Activated CD8-positive, alpha-beta memory T cell treated with anti-CD3 and anti-CD28 coated beads, Interleukin-2, amount 50 U/mL, for 4 hours (primary cell): ENCODE data around the gene PROKR1.
"Not testable (repeated sequence)": the region's sequence is repeated elsewhere in the genome, so short reads cannot be mapped to it uniquely, and the experiment has no call there.

Source experiments
- DNase-seq: peaks from one replicate; pipeline ENCODE4 v3.0.0-alpha.2; 2020

Gene PROKR1

GRCh38 chr2:68643011-68643873, at the start of gene PROKR1:
PROKR1 (plus strand) TSS chr2:68643579; CDS start chr2:68645822, 2,243 bp downstream.
- DNase-seq: no peak

- no peak for DNase-seq
These were observed 49.3 kb upstream of the PROKR1 start for GRCh38 chr2:68594041-68594440.

GRCh38 chr2:68594674-68595492, 48.5 kb upstream of the PROKR1 start:
- DNase-seq: peak; percentile 57

- DNase-seq: not testable (repeated sequence)
These were observed 47.9 kb upstream of the PROKR1 start for GRCh38 chr2:68595493-68595785.

- DNase-seq: not testable (repeated sequence)
These were observed 42.9 kb upstream of the PROKR1 start for GRCh38 chr2:68600495-68600894.

- DNase-seq: no peak
These were observed 40.3 kb upstream of the PROKR1 start for GRCh38 chr2:68603059-68603458.

- DNase-seq: no peak
These were observed 39.3 kb upstream of the PROKR1 start for GRCh38 chr2:68604077-68604476.

- DNase-seq: no peak
These were observed 37.4 kb upstream of the PROKR1 start for GRCh38 chr2:68605939-68606338.

- no peak for DNase-seq
These were observed 36.6 kb upstream of the PROKR1 start for GRCh38 chr2:68606759-68607158.

- no peak for DNase-seq
These were observed 35.5 kb upstream of the PROKR1 start for GRCh38 chr2:68607837-68608236.

- DNase-seq: no peak
These were observed 30.4 kb upstream of the PROKR1 start for GRCh38 chr2:68612765-68613519.

GRCh38 chr2:68620772-68621171, 22.6 kb upstream of the PROKR1 start:
- no peak for DNase-seq

GRCh38 chr2:68623820-68624219, 19.6 kb upstream of the PROKR1 start:
- DNase-seq: no peak

GRCh38 chr2:68627615-68628014, 15.8 kb upstream of the PROKR1 start:
- no peak for DNase-seq

GRCh38 chr2:68632021-68632420, 11.4 kb upstream of the PROKR1 start:
- DNase-seq: no peak

- no peak for DNase-seq
These were observed 6.3 kb upstream of the PROKR1 start for GRCh38 chr2:68637047-68637446.

- no peak for DNase-seq
These were observed 601 bp downstream of the PROKR1 start for GRCh38 chr2:68643874-68644485.

- DNase-seq: no peak
These were observed 2.1 kb downstream of the PROKR1 start for GRCh38 chr2:68645523-68645922.

GRCh38 chr2:68646303-68646702, 2.9 kb downstream of the PROKR1 start:
- no peak for DNase-seq

GRCh38 chr2:68650645-68651044, 7.3 kb downstream of the PROKR1 start:
- DNase-seq: no peak

GRCh38 chr2:68653034-68653433, 9.7 kb downstream of the PROKR1 start:
- no peak for DNase-seq

- no peak for DNase-seq
These were observed 10.2 kb downstream of the PROKR1 start for GRCh38 chr2:68653538-68653982.

GRCh38 chr2:68658266-68658665, 14.9 kb downstream of the PROKR1 start:
- no peak for DNase-seq
